Activated CD4-positive, alpha-beta memory T cell treated with anti-CD3 and anti-CD28 coated beads, Interleukin-2, amount 10 ng/mL, durations not matched to agents 7 days and 5 days (primary cell): ENCODE measurements around the gene BSG. TPM values are rescaled to one million over a fixed set of nuclear protein-coding genes. Genes with fewer than 3 reads are reported as not detected.

Experiments used
- CTCF ChIA-PET: fragments of 350-600 bp; sonication (Branson Sonifier 250); formaldehyde crosslinking; loops from one replicate; lab custom pipeline; 2021; ENCODE audit warnings: antibody characterized with exemption, inconsistent platforms; lab: Charles Lee
- POLR2A ChIA-PET: fragments of 350-600 bp; sonication (Branson Sonifier 250); formaldehyde crosslinking; loops from one replicate; lab custom pipeline; 2021; ENCODE audit warnings: antibody characterized with exemption; lab: Charles Lee
- DNase-seq: peaks from one replicate; pipeline ENCODE4 v3.0.0-alpha.2; 2020
- H3K27ac Mint-ChIP-seq: one replicate; pipeline ENCODE4 v1.8.0; 2021; ENCODE audit warnings: mild to moderate bottlenecking, mixed read lengths
- H3K27me3 Mint-ChIP-seq: one replicate; pipeline ENCODE4 v1.8.0; 2021; ENCODE audit warnings: mixed read lengths
- H3K36me3 Mint-ChIP-seq: one replicate; pipeline ENCODE4 v1.8.0; 2021; ENCODE audit warnings: low read depth, mixed read lengths
- H3K4me1 Mint-ChIP-seq: one replicate; pipeline ENCODE4 v1.8.0; 2021; ENCODE audit warnings: mixed read lengths
- H3K4me3 Mint-ChIP-seq: one replicate; pipeline ENCODE4 v1.8.0; 2021; ENCODE audit warnings: mild to moderate bottlenecking, mixed read lengths
- H3K9me3 Mint-ChIP-seq: one replicate; pipeline ENCODE4 v1.8.0; 2021; ENCODE audit warnings: mixed read lengths
- total RNA-seq, 2 experiments: library from RNA; stranded (reverse); gene quantifications; one replicate each; pipeline ENCODE4 v1.2.3, GENCODE V29; 2021

Gene BSG
- total RNA-seq, 2 experiments from 2014 or later, result 255 to 257 TPM

GRCh38 chr19:585551-586110, 13.2 kb downstream of the BSG start:
- CTCF ChIA-PET, result interaction anchor here (0.6 to 1.6 kb wide), 3 partner anchors 9 to 85 kb away, joined by 3 to 4 read pairs (median 3); no protein-coding TSS in a partner anchor
- POLR2A ChIA-PET, result no interaction called here
- H3K36me3 Mint-ChIP-seq, result no peaks in the 10 kb centered on the region

GRCh38 chr19:588093-588740, 15.8 kb downstream of the BSG start:
- no peaks in the 10 kb centered on the region for H3K36me3 Mint-ChIP-seq
- peaks cover 20% of the 10 kb centered on the region for H3K27me3 Mint-ChIP-seq
- POLR2A ChIA-PET, result no interaction called here
- peaks cover 8% of the 10 kb centered on the region for H3K4me1 Mint-ChIP-seq
- no peaks in the 10 kb centered on the region for H3K9me3 Mint-ChIP-seq
- H3K4me3 Mint-ChIP-seq, result no peak overlapping the region
- H3K27ac Mint-ChIP-seq, result no peak overlapping the region
- peak; percentile 73 for DNase-seq
- CTCF ChIA-PET, result no interaction called here

More at GRCh38 chr19:585551-586110, 13.2 kb downstream of the BSG start:
- Mint-ChIP-seq H3K4me1 (peaks cover 5% of the 10 kb centered on the region), H3K27ac (no peak overlapping the region), H3K4me3 (no peak overlapping the region), H3K27me3 (peaks cover 13% of the 10 kb centered on the region), H3K9me3 (no peaks in the 10 kb centered on the region)
- DNase-seq, result no peak

- Mint-ChIP-seq H3K4me3 (peak overlapping the region; percentile 35), H3K9me3 (no peaks in the 10 kb centered on the region), H3K27me3 (peaks cover 20% of the 10 kb centered on the region), H3K36me3 (no peaks in the 10 kb centered on the region), H3K27ac (no peak overlapping the region), H3K4me1 (peaks cover 8% of the 10 kb centered on the region)
- DNase-seq, result no peak
- POLR2A ChIA-PET, result interaction anchor here (0.8 kb wide), 1 partner anchor 43 kb away, joined by 3 read pairs; no protein-coding TSS in a partner anchor
- CTCF ChIA-PET, result no interaction called here
Observed at GRCh38 chr19:588741-589692, 16.6 kb downstream of the BSG start.

- H3K27ac Mint-ChIP-seq, result no peak within 1 kb of the TSS
- no peaks in the 10 kb centered on the region for H3K9me3 Mint-ChIP-seq
- peak within 1 kb of the TSS; percentile 35 for H3K4me3 Mint-ChIP-seq
- ChIA-PET CTCF (no interaction called here), POLR2A (interaction anchor here (0.8 kb wide), 1 partner anchor 42 kb away, joined by 3 read pairs; no protein-coding TSS in a partner anchor)
- peaks cover 8% of the 10 kb centered on the region for H3K4me1 Mint-ChIP-seq
- H3K36me3 Mint-ChIP-seq, result no peaks in the 10 kb centered on the region
- peaks cover 20% of the 10 kb centered on the region for H3K27me3 Mint-ChIP-seq
- no peak for DNase-seq
Observed at GRCh38 chr19:589693-590395, 17.4 kb downstream of the BSG start, which contains the start of gene HCN2. Gene HCN2, plus strand, starts transcription at chr19:589881. Its CDS starts 65 bp downstream, at chr19:589946.

- ChIA-PET CTCF (no interaction called here), POLR2A (interaction anchor here (0.8 kb wide), 1 partner anchor 42 kb away, joined by 3 read pairs; no protein-coding TSS in a partner anchor)
- Mint-ChIP-seq H3K9me3 (no peaks in the 10 kb centered on the region), H3K36me3 (no peaks in the 10 kb centered on the region), H3K27ac (no peak overlapping the region), H3K4me3 (no peak overlapping the region), H3K27me3 (peaks cover 20% of the 10 kb centered on the region), H3K4me1 (peaks cover 8% of the 10 kb centered on the region)
- DNase-seq, result peak; percentile 33
Observed at GRCh38 chr19:590396-590745, 18.0 kb downstream of the BSG start.

GRCh38 chr19:590750-591098, 18.3 kb downstream of the BSG start:
- Mint-ChIP-seq H3K27me3 (peaks cover 20% of the 10 kb centered on the region), H3K4me1 (peaks cover 8% of the 10 kb centered on the region), H3K4me3 (no peak overlapping the region), H3K36me3 (no peaks in the 10 kb centered on the region), H3K27ac (no peak overlapping the region), H3K9me3 (no peaks in the 10 kb centered on the region)
- CTCF ChIA-PET, result no interaction called here
- no peak for DNase-seq
- POLR2A ChIA-PET, result no interaction called here

- peaks cover 20% of the 10 kb centered on the region for H3K27me3 Mint-ChIP-seq
- ChIA-PET POLR2A (no interaction called here), CTCF (no interaction called here)
- H3K4me3 Mint-ChIP-seq, result no peak overlapping the region
- DNase-seq, result no peak
- peaks cover 8% of the 10 kb centered on the region for H3K4me1 Mint-ChIP-seq
- no peak overlapping the region for H3K27ac Mint-ChIP-seq
- H3K9me3 Mint-ChIP-seq, result no peaks in the 10 kb centered on the region
- H3K36me3 Mint-ChIP-seq, result no peaks in the 10 kb centered on the region
Observed at GRCh38 chr19:591099-591958, 18.9 kb downstream of the BSG start.

- Mint-ChIP-seq H3K9me3 (no peaks in the 10 kb centered on the region), H3K4me3 (no peak overlapping the region), H3K27me3 (peaks cover 20% of the 10 kb centered on the region), H3K4me1 (peaks cover 8% of the 10 kb centered on the region), H3K27ac (no peak overlapping the region), H3K36me3 (no peaks in the 10 kb centered on the region)
- CTCF ChIA-PET, result no interaction called here
- POLR2A ChIA-PET, result no interaction called here
- no peak for DNase-seq
Observed at GRCh38 chr19:592101-592500, 19.7 kb downstream of the BSG start.

GRCh38 chr19:593055-593454, 20.7 kb downstream of the BSG start:
- Mint-ChIP-seq H3K36me3 (no peaks in the 10 kb centered on the region), H3K4me3 (no peak overlapping the region), H3K27me3 (peaks cover 18% of the 10 kb centered on the region), H3K4me1 (peaks cover 8% of the 10 kb centered on the region), H3K9me3 (no peaks in the 10 kb centered on the region), H3K27ac (no peak overlapping the region)
- CTCF ChIA-PET, result no interaction called here
- no peak for DNase-seq
- POLR2A ChIA-PET, result no interaction called here

GRCh38 chr19:593505-593904, 21.1 kb downstream of the BSG start:
- DNase-seq, result no peak
- Mint-ChIP-seq H3K9me3 (no peaks in the 10 kb centered on the region), H3K4me3 (no peak overlapping the region), H3K4me1 (peaks cover 8% of the 10 kb centered on the region), H3K36me3 (no peaks in the 10 kb centered on the region), H3K27me3 (peaks cover 15% of the 10 kb centered on the region), H3K27ac (no peak overlapping the region)
- ChIA-PET POLR2A (no interaction called here), CTCF (no interaction called here)

GRCh38 chr19:594265-594870, 22.0 kb downstream of the BSG start:
- Mint-ChIP-seq H3K4me1 (peaks cover 4% of the 10 kb centered on the region), H3K9me3 (no peaks in the 10 kb centered on the region), H3K27me3 (peaks cover 9% of the 10 kb centered on the region), H3K27ac (no peak overlapping the region), H3K36me3 (no peaks in the 10 kb centered on the region), H3K4me3 (no peak overlapping the region)
- ChIA-PET CTCF (interaction anchor here (0.6 kb wide), 1 partner anchor 328 kb away, joined by 3 read pairs; no protein-coding TSS in a partner anchor), POLR2A (no interaction called here)
- DNase-seq, result no peak
